Natural killer cell (primary cell): ENCODE data around the gene HAPLN3. TPM values are rescaled to one million over a fixed set of nuclear protein-coding genes. Genes with fewer than 3 reads are reported as not detected.

Experiments used
- ATAC-seq, 3 donors: fragments of 150-1000 bp in 2 of 3; fragments of 200-7000 bp in 1 of 3; cut with Tn5 transposase; 1 replicate in 1 of 3; 2 replicates in 2 of 3; pipeline ENCODE4 v1.10.0; 2021; ENCODE audit warnings: mild to moderate bottlenecking in 2 of 3, moderate library complexity in 2 of 3
- DNase-seq, 2 donors: peaks; one replicate each; pipeline versions ENCODE4 v3.0.0 to v3.0.0-alpha.2; 2013 to 2021; ENCODE audit warnings: mixed read lengths in 1 of 2
- H3K27ac ChIP-seq: one replicate; pipeline ENCODE4 v1.5.1; 2013; ENCODE audit warnings: mild to moderate bottlenecking, low read length
- H3K27me3 ChIP-seq: one replicate; pipeline ENCODE4 v1.6.1; 2013; ENCODE audit warnings: low read length; ENCODE audit not compliant: control insufficient read depth, insufficient read depth
- H3K36me3 ChIP-seq: one replicate; pipeline ENCODE4 v1.6.1; 2013; ENCODE audit warnings: low read length; ENCODE audit not compliant: control insufficient read depth, insufficient read depth
- H3K4me1 ChIP-seq: one replicate; pipeline ENCODE4 v1.6.1; 2013; ENCODE audit warnings: low read length; ENCODE audit not compliant: control insufficient read depth, insufficient read depth
- H3K4me3 ChIP-seq: one replicate; pipeline ENCODE4 v1.5.1; 2013; ENCODE audit warnings: low read length
- H3K9me3 ChIP-seq: one replicate; pipeline ENCODE4 v1.6.1; 2013; ENCODE audit warnings: low read length; ENCODE audit not compliant: control insufficient read depth, insufficient read depth
- H3K27ac Mint-ChIP-seq, 2 donors: one replicate each; pipeline ENCODE4 v1.8.0; 2022; ENCODE audit warnings: mild to moderate bottlenecking in 2 of 2, mixed read lengths in 2 of 2, moderate library complexity in 1 of 2
- H3K27me3 Mint-ChIP-seq, 2 donors: one replicate each; pipeline ENCODE4 v1.8.0; 2022; ENCODE audit warnings: low read depth in 2 of 2, mixed read lengths in 2 of 2
- H3K36me3 Mint-ChIP-seq: one replicate; pipeline ENCODE4 v1.8.0; 2022; ENCODE audit warnings: mixed read lengths
- H3K4me1 Mint-ChIP-seq, 2 donors: one replicate each; pipeline ENCODE4 v1.8.0; 2022; ENCODE audit warnings: mixed read lengths in 2 of 2
- H3K4me3 Mint-ChIP-seq: one replicate; pipeline ENCODE4 v1.8.0; 2022; ENCODE audit warnings: mild to moderate bottlenecking, moderate library complexity, mixed read lengths
- H3K9me3 Mint-ChIP-seq, 2 donors: one replicate each; pipeline ENCODE4 v1.8.0; 2022; ENCODE audit warnings: mixed read lengths in 2 of 2
- WGBS: methylation state at CpG from one replicate; pipeline ENCODE4 v1.1.7; 2013; ENCODE audit warnings: missing lambda C conversion rate; ENCODE audit not compliant: insufficient coverage; 5-methylcytosine and 5-hydroxymethylcytosine counted together
- intact Hi-C: fragments of 100-400 bp; cut with micrococcal nuclease; formaldehyde crosslinking; loops from one replicate; pipeline ENCODE4 v1.14.2; 2022
- total RNA-seq, 4 donors: library from RNA; stranded (reverse); fragments of 120-200 nt in 1 of 4; gene quantifications; one replicate each; pipeline versions ENCODE4 v1.2.3 to v1.2.4, GENCODE V29; 2013 to 2022
- TF ChIP-seq, protein P1 (sequence below): fragments of 200-600 bp; IDR thresholded peaks from one replicate; pipeline ENCODE4 v1.8.0; 2022; ENCODE audit warnings: antibody characterized with exemption

Gene HAPLN3
- total RNA-seq, 3 donors from 2014 or later (not counting 1 experiment from before 2014, with no cell fraction given): 10.1 to 10.8 (median 10.4) TPM

DNA sequence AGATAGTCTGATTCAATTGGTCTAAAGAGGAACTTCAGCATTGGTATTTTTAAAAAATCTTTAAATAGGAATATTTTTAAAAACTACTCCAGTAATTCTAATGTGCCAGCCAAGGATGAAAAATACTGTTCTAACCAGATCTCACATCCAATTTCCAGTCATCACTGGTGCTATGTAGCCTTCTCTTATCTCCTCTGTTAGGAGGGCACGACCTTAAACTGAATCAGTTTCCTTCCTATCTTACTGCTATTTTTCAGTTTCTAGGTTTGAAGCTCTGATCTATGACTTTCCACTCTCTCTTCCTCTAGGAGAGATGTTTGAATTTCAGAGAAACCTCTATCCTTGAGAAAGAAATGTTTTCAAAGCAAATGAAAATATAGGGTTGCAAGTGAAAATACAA, 31.9 kb downstream of the HAPLN3 start:
- no peaks in the 10 kb centered on the region for H3K36me3 Mint-ChIP-seq
- peaks cover 8 to 13% of the 10 kb centered on the region in 2 donors for H3K27me3 Mint-ChIP-seq
- no peaks in the 10 kb centered on the region for H3K27me3 ChIP-seq
- no peak overlapping the region for H3K27ac Mint-ChIP-seq
- H3K9me3 ChIP-seq: no peaks in the 10 kb centered on the region
- intact Hi-C loops: no loop called here
- H3K27ac ChIP-seq: no peak overlapping the region
- no peaks in the 10 kb centered on the region for H3K4me1 ChIP-seq
- TF ChIP-seq, protein P1, sequence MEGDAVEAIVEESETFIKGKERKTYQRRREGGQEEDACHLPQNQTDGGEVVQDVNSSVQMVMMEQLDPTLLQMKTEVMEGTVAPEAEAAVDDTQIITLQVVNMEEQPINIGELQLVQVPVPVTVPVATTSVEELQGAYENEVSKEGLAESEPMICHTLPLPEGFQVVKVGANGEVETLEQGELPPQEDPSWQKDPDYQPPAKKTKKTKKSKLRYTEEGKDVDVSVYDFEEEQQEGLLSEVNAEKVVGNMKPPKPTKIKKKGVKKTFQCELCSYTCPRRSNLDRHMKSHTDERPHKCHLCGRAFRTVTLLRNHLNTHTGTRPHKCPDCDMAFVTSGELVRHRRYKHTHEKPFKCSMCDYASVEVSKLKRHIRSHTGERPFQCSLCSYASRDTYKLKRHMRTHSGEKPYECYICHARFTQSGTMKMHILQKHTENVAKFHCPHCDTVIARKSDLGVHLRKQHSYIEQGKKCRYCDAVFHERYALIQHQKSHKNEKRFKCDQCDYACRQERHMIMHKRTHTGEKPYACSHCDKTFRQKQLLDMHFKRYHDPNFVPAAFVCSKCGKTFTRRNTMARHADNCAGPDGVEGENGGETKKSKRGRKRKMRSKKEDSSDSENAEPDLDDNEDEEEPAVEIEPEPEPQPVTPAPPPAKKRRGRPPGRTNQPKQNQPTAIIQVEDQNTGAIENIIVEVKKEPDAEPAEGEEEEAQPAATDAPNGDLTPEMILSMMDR: no peak
- DNase-seq: no peak
- H3K36me3 ChIP-seq: no peaks in the 10 kb centered on the region
- no peak overlapping the region for H3K4me3 ChIP-seq
- H3K9me3 Mint-ChIP-seq: no peaks in the 10 kb centered on the region
- H3K4me1 Mint-ChIP-seq: no peaks in the 10 kb centered on the region
- WGBS: 64% methylated on average over 1 of the region's 1 CpG
- H3K4me3 Mint-ChIP-seq: no peak overlapping the region
- no peak for ATAC-seq

DNA sequence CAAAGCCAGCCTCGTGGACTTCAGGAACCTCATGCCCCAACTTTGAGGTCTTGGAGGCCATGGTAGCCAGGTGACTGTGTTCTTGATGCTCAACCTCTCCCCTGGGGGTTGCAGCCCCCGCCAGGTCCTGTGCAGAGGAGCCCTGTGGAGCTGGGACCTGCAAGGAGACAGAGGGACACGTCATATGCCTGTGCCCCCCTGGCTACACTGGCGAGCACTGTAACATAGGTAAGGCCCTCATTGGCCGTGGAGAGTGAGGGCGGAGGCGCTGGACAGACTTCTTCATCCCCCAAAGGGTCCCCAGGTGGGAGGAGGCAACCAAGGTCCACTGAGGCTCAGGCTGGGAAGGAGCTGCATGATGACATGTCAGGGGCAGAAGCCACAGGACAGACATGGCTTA, 35.1 kb downstream of the HAPLN3 start:
- TF ChIP-seq, protein P1: no peak
- no peaks in the 10 kb centered on the region for H3K27me3 ChIP-seq
- no peak overlapping the region for H3K4me3 ChIP-seq
- Mint-ChIP-seq H3K4me1 (no peaks in the 10 kb centered on the region), H3K9me3 (no peaks in the 10 kb centered on the region), H3K36me3 (no peaks in the 10 kb centered on the region), H3K4me3 (no peak overlapping the region), H3K27me3 (peaks cover 0 to under 1% of the 10 kb centered on the region in 2 donors), H3K27ac (no peak overlapping the region)
- no peak overlapping the region for H3K27ac ChIP-seq
- no peaks in the 10 kb centered on the region for H3K36me3 ChIP-seq
- H3K9me3 ChIP-seq: peaks cover 2% of the 10 kb centered on the region
- intact Hi-C loops: no loop called here
- ATAC-seq (no peak), DNase-seq (no peak)
- whole genome bisulfite sequencing: 78% methylated on average over 7 of the region's 7 CpGs
- H3K4me1 ChIP-seq: no peaks in the 10 kb centered on the region

DNA sequence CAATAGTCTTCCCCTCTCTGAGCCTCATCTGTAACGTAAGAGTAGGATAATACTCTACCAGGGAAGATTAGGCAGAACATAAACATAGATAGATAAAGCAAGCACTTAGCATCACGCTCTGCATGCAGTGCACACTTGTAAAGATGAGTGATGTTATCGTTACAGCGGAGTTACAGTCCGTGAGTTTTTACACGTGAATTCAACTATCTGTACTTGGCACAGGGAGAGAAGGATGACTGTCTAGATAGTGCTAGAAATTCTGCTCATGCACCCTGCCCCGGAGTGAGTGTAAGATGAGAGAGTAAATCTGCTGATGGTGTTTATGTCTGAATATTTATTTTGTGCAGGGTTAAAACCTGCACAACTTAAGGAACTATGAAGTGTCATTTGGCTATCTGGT, 35.8 kb downstream of the HAPLN3 start:
- Histone ChIP-seq H3K4me1 (no peaks in the 10 kb centered on the region), H3K36me3 (no peaks in the 10 kb centered on the region), H3K4me3 (no peak overlapping the region), H3K27ac (no peak overlapping the region), H3K9me3 (peaks cover 8% of the 10 kb centered on the region), H3K27me3 (no peaks in the 10 kb centered on the region)
- no peak overlapping the region for H3K27ac Mint-ChIP-seq
- WGBS: 82% methylated on average over 7 of the region's 7 CpGs
- peaks cover 0 to 1% of the 10 kb centered on the region in 2 donors for H3K9me3 Mint-ChIP-seq
- H3K4me1 Mint-ChIP-seq: no peaks in the 10 kb centered on the region
- ATAC-seq: no peak
- peaks cover 0 to under 1% of the 10 kb centered on the region in 2 donors for H3K27me3 Mint-ChIP-seq
- no peak for DNase-seq
- TF ChIP-seq, protein P1: no peak
- no peak overlapping the region for H3K4me3 Mint-ChIP-seq
- intact Hi-C loops: no loop called here
- no peaks in the 10 kb centered on the region for H3K36me3 Mint-ChIP-seq

DNA sequence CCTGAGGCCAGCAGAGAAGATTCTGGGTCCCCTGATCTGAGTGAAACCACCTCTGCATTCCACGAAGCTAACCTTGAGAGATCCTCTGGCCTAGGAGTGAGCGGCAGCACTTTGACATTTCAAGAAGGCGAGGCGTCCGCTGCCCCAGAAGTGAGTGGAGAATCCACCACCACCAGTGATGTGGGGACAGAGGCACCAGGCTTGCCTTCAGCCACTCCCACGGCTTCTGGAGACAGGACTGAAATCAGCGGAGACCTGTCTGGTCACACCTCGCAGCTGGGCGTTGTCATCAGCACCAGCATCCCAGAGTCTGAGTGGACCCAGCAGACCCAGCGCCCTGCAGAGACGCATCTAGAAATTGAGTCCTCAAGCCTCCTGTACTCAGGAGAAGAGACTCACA, 36.4 kb downstream of the HAPLN3 start:
- Mint-ChIP-seq H3K4me3 (no peak overlapping the region), H3K36me3 (no peaks in the 10 kb centered on the region), H3K27ac (no peak overlapping the region), H3K27me3 (peaks cover 0 to 3% of the 10 kb centered on the region in 2 donors), H3K9me3 (peaks cover 0 to 3% of the 10 kb centered on the region in 2 donors), H3K4me1 (no peaks in the 10 kb centered on the region)
- 89% methylated on average over 11 of the region's 11 CpGs for WGBS
- ATAC-seq: no peak
- DNase-seq: no peak
- H3K27me3 ChIP-seq: no peaks in the 10 kb centered on the region
- no peaks in the 10 kb centered on the region for H3K4me1 ChIP-seq
- H3K9me3 ChIP-seq: peaks cover 15% of the 10 kb centered on the region
- intact Hi-C loops: no loop called here
- no peak overlapping the region for H3K4me3 ChIP-seq
- no peak overlapping the region for H3K27ac ChIP-seq
- TF ChIP-seq, protein P1: no peak
- H3K36me3 ChIP-seq: no peaks in the 10 kb centered on the region
